Keratinocyte (primary cell): Measurements from ENCODE around the gene MYDGF. TPM values are rescaled to one million over a fixed set of nuclear protein-coding genes. Genes with fewer than 3 reads are reported as not detected.

Experiments
- DNase-seq: peaks from one replicate; pipeline ENCODE4 v3.0.0-alpha.2; 2011; ENCODE audit warnings: low read depth, missing footprints, low spot score
- FAIRE-seq: peaks from 2 replicates; lab custom pipeline; 2011; peaks lifted over from hg19 to GRCh38; lab: Jason Lieb, UNC
- H2AFZ ChIP-seq: 2 replicates; pipeline ENCODE4 v1.6.0; 2012; ENCODE audit warnings: low read length, control low read depth, inconsistent platforms; ENCODE audit not compliant: control insufficient read depth
- H3K27ac ChIP-seq: 2 replicates; pipeline ENCODE4 v1.5.1; 2011; ENCODE audit warnings: low read length; ENCODE audit not compliant: control insufficient read depth, insufficient read depth
- H3K27me3 ChIP-seq: 3 replicates; pipeline ENCODE4 v1.6.0; 2011; ENCODE audit warnings: low read length; ENCODE audit not compliant: control insufficient read depth, insufficient read depth; ENCODE audit errors: extremely low read depth
- H3K36me3 ChIP-seq, 2 experiments: 2 replicates in 1 of 2; 3 replicates in 1 of 2; pipeline ENCODE4 v1.5.1; 2011; ENCODE audit warnings: low read length in 2 of 2, mild to moderate bottlenecking in 1 of 2; ENCODE audit not compliant: control insufficient read depth in 2 of 2, insufficient read depth in 2 of 2; ENCODE audit errors: extremely low read depth in 1 of 2
- H3K4me1 ChIP-seq: 3 replicates; pipeline ENCODE4 v1.5.1; 2011; ENCODE audit warnings: low read length; ENCODE audit not compliant: control insufficient read depth, insufficient read depth; ENCODE audit errors: extremely low read depth
- H3K4me2 ChIP-seq: 3 replicates; pipeline ENCODE4 v1.6.0; 2011; ENCODE audit warnings: low read depth, low read length; ENCODE audit not compliant: control insufficient read depth, insufficient read depth; ENCODE audit errors: extremely low read depth
- H3K4me3 ChIP-seq, 3 experiments: fragments of 200-600 bp in 1 of 3; sonication (generic) in 1 of 3; 2 replicates in 2 of 3; 3 replicates in 1 of 3; pipeline ENCODE4 v1.5.1; 2011 to 2016; ENCODE audit warnings: low read length in 3 of 3, mild to moderate bottlenecking in 3 of 3, control low read depth in 2 of 3, inconsistent platforms in 1 of 3, low read depth in 1 of 3, mixed read lengths in 1 of 3, mixed run types in 1 of 3, moderate library complexity in 1 of 3; ENCODE audit not compliant: control insufficient read depth in 2 of 3, insufficient read depth in 2 of 3; ENCODE audit errors: extremely low read depth in 1 of 3
- H3K79me2 ChIP-seq: 2 replicates; pipeline ENCODE4 v1.6.0; 2012; ENCODE audit warnings: low read length; ENCODE audit not compliant: control insufficient read depth, insufficient read depth
- H3K9ac ChIP-seq: 3 replicates; pipeline ENCODE4 v1.6.0; 2011; ENCODE audit warnings: low read length; ENCODE audit not compliant: control insufficient read depth, insufficient read depth; ENCODE audit errors: extremely low read depth
- H3K9me1 ChIP-seq: 3 replicates; pipeline ENCODE4 v1.6.0; 2011; ENCODE audit warnings: low read length; ENCODE audit not compliant: control insufficient read depth, insufficient read depth; ENCODE audit errors: extremely low read depth
- H3K9me3 ChIP-seq: 2 replicates; pipeline ENCODE4 v1.5.1; 2012; ENCODE audit warnings: low read depth, low read length; ENCODE audit not compliant: control insufficient read depth
- H4K20me1 ChIP-seq: 3 replicates; pipeline ENCODE4 v1.6.0; 2011; ENCODE audit warnings: low read length; ENCODE audit not compliant: control insufficient read depth, insufficient read depth; ENCODE audit errors: extremely low read depth
- EZH2 ChIP-seq: IDR thresholded peaks from one replicate; pipeline ENCODE4 v1.6.1; 2012; ENCODE audit warnings: inconsistent platforms, mild to moderate bottlenecking, low read length, moderate library complexity
- dilution Hi-C: fragments of 300-500 bp; cut with MboI; formaldehyde crosslinking; loops from one replicate; pipeline ENCODE4 v1.7.0; 2020; ENCODE audit warnings: low sequenced_read_pairs; ENCODE audit not compliant: extremely low pct_ligation_motif_present
- polyA plus RNA-seq, 5 experiments: library from polyadenylated mRNA; depleted of rRNA in 3 of 5; stranded (reverse) in 3 of 5; stranded (forward) in 1 of 5; unstranded in 1 of 5; fragments of >200 nt; gene quantifications; 1 replicate in 1 of 5; 2 replicates in 3 of 5; 3 replicates in 1 of 5; pipeline versions ENCODE4 v1.2.1 to v1.2.3, GENCODE V29; 2011 to 2012; ENCODE audit warnings: missing spikeins in 2 of 5, low read depth in 1 of 5, low replicate concordance in 1 of 5
- TF ChIP-seq, protein P1 (sequence below), 3 experiments: IDR thresholded peaks in 1 of 3; conservative IDR thresholded peaks in 1 of 3; optimal IDR thresholded peaks in 1 of 3; 2 replicates in 2 of 3; 3 replicates in 1 of 3; pipeline versions ENCODE3 to v1.5.1; 2011; ENCODE audit warnings: low read length in 3 of 3, mild to moderate bottlenecking in 3 of 3, moderate library complexity in 2 of 3, control low read depth in 1 of 3, inconsistent platforms in 1 of 3; ENCODE audit not compliant: insufficient read depth in 2 of 3; ENCODE audit errors: extremely low read depth in 1 of 3

The MYDGF gene
- polyA plus RNA-seq, 1 donor (not counting 4 experiments of a cell fraction or from before 2014, with no cell fraction given): 85.9 TPM

DNA sequence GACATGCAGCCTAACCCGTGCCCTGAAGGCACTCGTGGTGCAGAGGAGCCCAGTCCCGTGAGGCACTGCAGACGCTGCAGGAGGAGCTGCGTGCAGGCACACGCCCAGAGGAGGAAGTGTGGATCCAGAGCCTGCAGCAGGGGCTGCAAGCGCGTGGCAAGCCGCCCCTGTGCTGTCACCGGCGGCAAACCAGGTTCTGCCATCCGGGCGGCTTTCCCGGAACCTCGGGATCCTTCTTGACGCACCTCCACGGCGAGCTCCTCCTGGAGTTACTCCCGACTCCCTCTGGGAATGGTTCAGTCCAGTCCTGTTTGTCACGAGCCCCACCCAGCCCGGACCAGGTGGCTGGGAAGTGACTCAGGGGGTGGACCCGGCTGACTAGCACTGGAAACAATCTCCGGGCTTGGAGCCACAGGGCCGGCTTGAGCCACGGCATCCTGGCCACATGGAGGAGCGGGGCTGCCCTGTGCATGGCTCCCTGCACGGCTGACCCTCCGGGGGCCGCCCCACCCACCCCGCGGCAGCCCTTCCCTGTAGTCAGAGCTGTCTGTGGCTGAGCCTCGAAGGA is 43.3 kb upstream of the MYDGF start:
- Histone ChIP-seq H3K4me3 (peak overlapping the region; percentile 27 to 37 (median 32)), H2AFZ (no peak overlapping the region), H3K27me3 (no peaks in the 10 kb centered on the region), H3K27ac (peak overlapping the region; percentile 66), H3K9me3 (no peaks in the 10 kb centered on the region), H4K20me1 (no peaks in the 10 kb centered on the region), H3K9me1 (no peaks in the 10 kb centered on the region), H3K4me2 (peak overlapping the region; percentile 72), H3K4me1 (peaks cover 54% of the 10 kb centered on the region), H3K79me2 (peaks cover 42% of the 10 kb centered on the region), H3K9ac (peak overlapping the region; percentile 46), H3K36me3 (peaks cover 49 to 67% of the 10 kb centered on the region in 2 experiments)
- DNase-seq (peak; percentile 99), FAIRE-seq (peak; percentile 97)
- dilution Hi-C loops: no loop called here
- TF ChIP-seq EZH2: no peak
- TF ChIP-seq, protein P1, sequence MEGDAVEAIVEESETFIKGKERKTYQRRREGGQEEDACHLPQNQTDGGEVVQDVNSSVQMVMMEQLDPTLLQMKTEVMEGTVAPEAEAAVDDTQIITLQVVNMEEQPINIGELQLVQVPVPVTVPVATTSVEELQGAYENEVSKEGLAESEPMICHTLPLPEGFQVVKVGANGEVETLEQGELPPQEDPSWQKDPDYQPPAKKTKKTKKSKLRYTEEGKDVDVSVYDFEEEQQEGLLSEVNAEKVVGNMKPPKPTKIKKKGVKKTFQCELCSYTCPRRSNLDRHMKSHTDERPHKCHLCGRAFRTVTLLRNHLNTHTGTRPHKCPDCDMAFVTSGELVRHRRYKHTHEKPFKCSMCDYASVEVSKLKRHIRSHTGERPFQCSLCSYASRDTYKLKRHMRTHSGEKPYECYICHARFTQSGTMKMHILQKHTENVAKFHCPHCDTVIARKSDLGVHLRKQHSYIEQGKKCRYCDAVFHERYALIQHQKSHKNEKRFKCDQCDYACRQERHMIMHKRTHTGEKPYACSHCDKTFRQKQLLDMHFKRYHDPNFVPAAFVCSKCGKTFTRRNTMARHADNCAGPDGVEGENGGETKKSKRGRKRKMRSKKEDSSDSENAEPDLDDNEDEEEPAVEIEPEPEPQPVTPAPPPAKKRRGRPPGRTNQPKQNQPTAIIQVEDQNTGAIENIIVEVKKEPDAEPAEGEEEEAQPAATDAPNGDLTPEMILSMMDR (optimal IDR thresholded peaks at IDR 0.05 in 1 of 3, IDR thresholded peaks at IDR 0.05 in 1 of 3, conservative IDR thresholded peaks at IDR 0.05 in 1 of 3; ENCODE audit: extremely low read depth in 1 of 3, insufficient read depth in 2 of 3, low read length in 3 of 3): peak in 1 of 3 experiments; percentile 1

DNA sequence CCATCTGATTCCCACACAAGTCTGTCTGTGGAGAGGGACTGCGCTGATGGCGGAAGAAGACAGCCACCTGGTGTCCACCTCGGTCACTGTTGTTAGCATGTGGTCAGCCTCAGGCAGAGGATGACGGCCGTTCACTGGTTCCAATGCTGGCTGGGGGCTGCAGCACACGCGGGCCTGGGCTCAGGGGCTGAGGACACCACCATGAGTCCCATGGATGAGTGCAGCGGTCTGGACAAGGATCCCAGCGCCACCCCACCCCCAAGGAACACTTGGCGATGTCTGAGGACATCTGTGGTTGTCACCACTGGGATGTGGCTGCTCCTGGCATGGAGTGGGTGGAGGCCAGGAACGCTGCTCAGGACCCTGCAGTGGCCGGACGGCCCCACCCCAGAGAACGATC is 42.6 kb upstream of the MYDGF start:
- Histone ChIP-seq H3K4me2 (peak overlapping the region; percentile 72), H2AFZ (no peak overlapping the region), H3K4me1 (peaks cover 56% of the 10 kb centered on the region)

More for the DNA sequence above, 42.6 kb upstream of the MYDGF start:
- Histone ChIP-seq H4K20me1 (no peaks in the 10 kb centered on the region), H3K36me3 (peaks cover 46 to 61% of the 10 kb centered on the region in 2 experiments), H3K9ac (peak overlapping the region; percentile 46), H3K27me3 (no peaks in the 10 kb centered on the region), H3K27ac (peak overlapping the region; percentile 66), H3K9me3 (no peaks in the 10 kb centered on the region), H3K79me2 (peaks cover 39% of the 10 kb centered on the region), H3K9me1 (no peaks in the 10 kb centered on the region), H3K4me3 (peak overlapping the region in 1 of 3 experiments; percentile 7)
- DNase-seq: no peak
- TF ChIP-seq EZH2: no peak
- TF ChIP-seq, protein P1 (optimal IDR thresholded peaks at IDR 0.05 in 1 of 3, IDR thresholded peaks at IDR 0.05 in 1 of 3, conservative IDR thresholded peaks at IDR 0.05 in 1 of 3; ENCODE audit: extremely low read depth in 1 of 3, insufficient read depth in 2 of 3, low read length in 3 of 3): no peak
- dilution Hi-C loops: no loop called here
- peak; percentile 58 for FAIRE-seq
